ENCODE measurements around the gene SMOC1. TPM values are rescaled to one million over a fixed set of nuclear protein-coding genes. Genes with fewer than 3 reads are reported as not detected.

Gene SMOC1
- total RNA-seq, 3 donors from 2014 or later, result 1.2 to 2.0 (median 1.7) TPM

GRCh38 chr14:69963966-69964365, 84.8 kb downstream of the SMOC1 start:
- intact Hi-C loops (cut with DNase I, micrococcal nuclease), result no loop called here
- no peaks in the 10 kb centered on the region for H3K36me3 ChIP-seq (ENCODE audit: low read depth)
- no peaks in the 10 kb centered on the region for H3K9me3 ChIP-seq
- DNase-seq (no peak), ATAC-seq (no peak)
- H3K4me1 ChIP-seq (ENCODE audit: low read depth), result no peaks in the 10 kb centered on the region
- TF ChIP-seq CTCF (IDR thresholded peaks at IDR 0.05), result no peak
- H3K4me3 ChIP-seq, result no peak overlapping the region

- Histone ChIP-seq H3K4me1 (ENCODE audit: low read depth) (no peaks in the 10 kb centered on the region), H3K9me3 (no peaks in the 10 kb centered on the region), H3K36me3 (ENCODE audit: low read depth) (no peaks in the 10 kb centered on the region), H3K4me3 (no peak overlapping the region)
- no peak for DNase-seq
- intact Hi-C loops (cut with DNase I, micrococcal nuclease), result no loop called here
- no peak for ATAC-seq
- TF ChIP-seq CTCF (IDR thresholded peaks at IDR 0.05), result no peak
Observed at GRCh38 chr14:69964841-69965240, 85.6 kb downstream of the SMOC1 start.

GRCh38 chr14:69968132-69968531, 88.9 kb downstream of the SMOC1 start:
- Histone ChIP-seq H3K4me1 (ENCODE audit: low read depth) (no peaks in the 10 kb centered on the region), H3K9me3 (no peaks in the 10 kb centered on the region), H3K4me3 (no peak overlapping the region), H3K36me3 (ENCODE audit: low read depth) (no peaks in the 10 kb centered on the region)
- intact Hi-C loops (cut with DNase I, micrococcal nuclease), result no loop called here
- ATAC-seq, result no peak
- no peak for TF ChIP-seq CTCF (IDR thresholded peaks at IDR 0.05)
- DNase-seq, result no peak

- intact Hi-C loops (cut with DNase I, micrococcal nuclease), result no loop called here
- no peaks in the 10 kb centered on the region for H3K9me3 ChIP-seq
- no peak overlapping the region for H3K4me3 ChIP-seq
- ATAC-seq, result no peak
- no peaks in the 10 kb centered on the region for H3K36me3 ChIP-seq (ENCODE audit: low read depth)
- DNase-seq, result no peak
- no peaks in the 10 kb centered on the region for H3K4me1 ChIP-seq (ENCODE audit: low read depth)
- no peak for TF ChIP-seq CTCF (IDR thresholded peaks at IDR 0.05)
Observed at GRCh38 chr14:69968681-69969080, 89.5 kb downstream of the SMOC1 start.

- Histone ChIP-seq H3K4me3 (no peak overlapping the region), H3K9me3 (no peaks in the 10 kb centered on the region), H3K4me1 (ENCODE audit: low read depth) (no peaks in the 10 kb centered on the region), H3K36me3 (ENCODE audit: low read depth) (no peaks in the 10 kb centered on the region)
- intact Hi-C loops (cut with DNase I, micrococcal nuclease), result no loop called here
- ATAC-seq (no peak), DNase-seq (no peak)
- no peak for TF ChIP-seq CTCF (IDR thresholded peaks at IDR 0.05)
Observed at GRCh38 chr14:69972755-69973154, 93.5 kb downstream of the SMOC1 start.

- intact Hi-C loops (cut with DNase I, micrococcal nuclease), result no loop called here
- ATAC-seq (no peak), DNase-seq (no peak)
- Histone ChIP-seq H3K9me3 (no peaks in the 10 kb centered on the region), H3K4me3 (no peak overlapping the region), H3K36me3 (ENCODE audit: low read depth) (no peaks in the 10 kb centered on the region), H3K4me1 (ENCODE audit: low read depth) (no peaks in the 10 kb centered on the region)
- TF ChIP-seq CTCF (IDR thresholded peaks at IDR 0.05), result no peak
Observed at GRCh38 chr14:69973846-69974245, 94.6 kb downstream of the SMOC1 start.

All from mucosa of descending colon (tissue), 3 donors.